COLO668 (cell line): ENCODE measurements around the gene ADCY6.

Experiments
- DNase-seq: peaks from one replicate; lab custom pipeline; 2025; ENCODE audit not compliant: unreplicated experiment; lab: John Stamatoyannopoulos, UW

ADCY6 gene

GRCh38 chr12:48788854-48789775, at the start of gene ADCY6:
Gene ADCY6, minus strand, starts transcription at chr12:48789089. Its CDS starts 5,655 bp downstream, at chr12:48783434.
- peak; percentile 71 for DNase-seq

- no peak for DNase-seq
Observed at GRCh38 chr12:48838048-48838447, 49.2 kb upstream of the ADCY6 start.

- no peak for DNase-seq
Observed at GRCh38 chr12:48832321-48833060, 43.6 kb upstream of the ADCY6 start.

GRCh38 chr12:48831257-48831656, 42.4 kb upstream of the ADCY6 start:
- DNase-seq, result no peak

GRCh38 chr12:48828841-48829575, 40.1 kb upstream of the ADCY6 start:
- no peak for DNase-seq

- no peak for DNase-seq
Observed at GRCh38 chr12:48828293-48828692, 39.4 kb upstream of the ADCY6 start.

GRCh38 chr12:48827513-48828096, 38.7 kb upstream of the ADCY6 start:
- no peak for DNase-seq

GRCh38 chr12:48827026-48827425, 38.1 kb upstream of the ADCY6 start:
- DNase-seq, result no peak

- no peak for DNase-seq
Observed at GRCh38 chr12:48826209-48826855, 37.4 kb upstream of the ADCY6 start.

- DNase-seq, result no peak
Observed at GRCh38 chr12:48824905-48825304, 36.0 kb upstream of the ADCY6 start.

- peak; percentile 88 for DNase-seq
Observed at GRCh38 chr12:48824112-48824511, 35.2 kb upstream of the ADCY6 start.

GRCh38 chr12:48823281-48823680, 34.4 kb upstream of the ADCY6 start:
- DNase-seq, result no peak

- no peak for DNase-seq
Observed at GRCh38 chr12:48822711-48823110, 33.8 kb upstream of the ADCY6 start.

- DNase-seq, result no peak
Observed at GRCh38 chr12:48822139-48822538, 33.2 kb upstream of the ADCY6 start.

- no peak for DNase-seq
Observed at GRCh38 chr12:48819986-48820725, 31.3 kb upstream of the ADCY6 start.

GRCh38 chr12:48818831-48819590, 30.1 kb upstream of the ADCY6 start:
- no peak for DNase-seq

GRCh38 chr12:48817873-48818830, 29.3 kb upstream of the ADCY6 start, which contains the start of gene CACNB3:
Gene CACNB3, plus strand, starts transcription at chr12:48818496. Its CDS starts 434 bp downstream, at chr12:48818930.
- peak; percentile 66 for DNase-seq
